H9 (cell line): ENCODE results near the gene TXNDC5. TPM values are rescaled to one million over a fixed set of nuclear protein-coding genes. Genes with fewer than 3 reads are reported as not detected.

Source experiments
- DNase-seq: peaks from one replicate; pipeline ENCODE4 v3.0.0-alpha.2; 2017
- H2AFZ ChIP-seq: one replicate; pipeline ENCODE4 v1.6.1; 2013; ENCODE audit warnings: mild to moderate bottlenecking, low read length, control low read depth, moderate library complexity
- H2AK5ac ChIP-seq: 2 replicates; pipeline ENCODE4 v1.6.1; 2013; ENCODE audit warnings: low read length, control low read depth, mixed read lengths; ENCODE audit not compliant: insufficient read length
- H2BK120ac ChIP-seq: one replicate; pipeline ENCODE4 v1.6.1; 2013; ENCODE audit warnings: low read depth, mild to moderate bottlenecking, low read length, control low read depth, inconsistent platforms; ENCODE audit not compliant: poor library complexity, severe bottlenecking
- H2BK12ac ChIP-seq: 2 replicates; pipeline ENCODE4 v1.6.1; 2013; ENCODE audit warnings: low read length, control low read depth, mixed read lengths, low read depth; ENCODE audit not compliant: insufficient read length
- H2BK15ac ChIP-seq: 2 replicates; pipeline ENCODE4 v1.6.1; 2013; ENCODE audit warnings: low read depth, low read length, control low read depth
- H2BK20ac ChIP-seq: one replicate; pipeline ENCODE4 v1.6.1; 2013; ENCODE audit warnings: low read depth, mild to moderate bottlenecking, low read length, control low read depth, inconsistent platforms; ENCODE audit not compliant: poor library complexity, severe bottlenecking
- H2BK5ac ChIP-seq: 2 replicates; pipeline ENCODE4 v1.6.1; 2013; ENCODE audit warnings: low read length, control low read depth, mixed read lengths; ENCODE audit not compliant: insufficient read length
- H3K14ac ChIP-seq: 2 replicates; pipeline ENCODE4 v1.6.1; 2013; ENCODE audit warnings: low read length, control low read depth; ENCODE audit not compliant: insufficient read depth
- H3K18ac ChIP-seq: 2 replicates; pipeline ENCODE4 v1.6.1; 2013; ENCODE audit warnings: low read depth, mild to moderate bottlenecking, mixed read lengths, low read length, control low read depth; ENCODE audit not compliant: insufficient read length
- H3K23ac ChIP-seq: 2 replicates; pipeline ENCODE4 v1.6.1; 2013; ENCODE audit warnings: low read length, control low read depth, mixed read lengths, low read depth; ENCODE audit not compliant: insufficient read length
- H3K23me2 ChIP-seq: 2 replicates; pipeline ENCODE4 v1.6.1; 2013; ENCODE audit warnings: low read depth, mild to moderate bottlenecking, mixed read lengths, low read length, control low read depth; ENCODE audit not compliant: insufficient read length, poor library complexity, severe bottlenecking
- H3K27ac ChIP-seq: 2 replicates; pipeline ENCODE4 v1.5.1; 2013; ENCODE audit warnings: low read length, control low read depth, mixed read lengths, low read depth; ENCODE audit not compliant: insufficient read length
- H3K27me3 ChIP-seq: 2 replicates; pipeline ENCODE4 v1.6.1; 2013; ENCODE audit warnings: low read length, control low read depth, inconsistent platforms; ENCODE audit not compliant: insufficient read depth
- H3K4ac ChIP-seq: 2 replicates; pipeline ENCODE4 v1.6.1; 2013; ENCODE audit warnings: low read depth, mild to moderate bottlenecking, control low read depth, inconsistent platforms, low read length, moderate library complexity
- H3K4me1 ChIP-seq: 2 replicates; pipeline ENCODE4 v1.6.1; 2013; ENCODE audit warnings: low read length, control low read depth, inconsistent platforms; ENCODE audit not compliant: insufficient read depth
- H3K4me2 ChIP-seq: 2 replicates; pipeline ENCODE4 v1.6.1; 2013; ENCODE audit warnings: low read length, control low read depth, mixed read lengths; ENCODE audit not compliant: insufficient read length, insufficient read depth
- H3K56ac ChIP-seq: 2 replicates; pipeline ENCODE4 v1.6.1; 2013; ENCODE audit warnings: low read depth, mild to moderate bottlenecking, mixed read lengths, low read length, control low read depth; ENCODE audit not compliant: insufficient read length
- H3K79me1 ChIP-seq: 2 replicates; pipeline ENCODE4 v1.6.1; 2013; ENCODE audit warnings: low read depth, mild to moderate bottlenecking, moderate library complexity, low read length, control low read depth, inconsistent platforms; ENCODE audit not compliant: insufficient read depth, poor library complexity, severe bottlenecking
- H3K79me2 ChIP-seq: 2 replicates; pipeline ENCODE4 v1.6.1; 2013; ENCODE audit warnings: low read length, control low read depth, inconsistent platforms; ENCODE audit not compliant: insufficient read depth
- H3K9ac ChIP-seq: 2 replicates; pipeline ENCODE4 v1.6.1; 2013; ENCODE audit warnings: low read length, control low read depth, mixed read lengths; ENCODE audit not compliant: insufficient read length; ENCODE audit errors: extremely low read depth
- H3K9me3 ChIP-seq: one replicate; pipeline ENCODE4 v1.6.1; 2013; ENCODE audit warnings: low read depth, low read length, inconsistent platforms; ENCODE audit not compliant: control insufficient read depth
- H3T11ph ChIP-seq: one replicate; pipeline ENCODE4 v1.6.1; 2013; ENCODE audit warnings: mild to moderate bottlenecking, low read length, control low read depth, inconsistent platforms
- H4K20me1 ChIP-seq: one replicate; pipeline ENCODE4 v1.6.1; 2013; ENCODE audit not compliant: control insufficient read depth, insufficient read length, insufficient read depth
- H4K5ac ChIP-seq: 2 replicates; pipeline ENCODE4 v1.6.1; 2013; ENCODE audit warnings: low read depth, mild to moderate bottlenecking, mixed read lengths, low read length, control low read depth; ENCODE audit not compliant: insufficient read length
- H4K8ac ChIP-seq: replicated peaks from 2 replicates; pipeline ENCODE4 v1.6.1; 2013; ENCODE audit warnings: low read length, control low read depth, mixed read lengths, low read depth; ENCODE audit not compliant: insufficient read length
- H4K91ac ChIP-seq: 2 replicates; pipeline ENCODE4 v1.6.1; 2013; ENCODE audit warnings: low read depth, mild to moderate bottlenecking, moderate library complexity, mixed read lengths, low read length, control low read depth; ENCODE audit not compliant: insufficient read length
- H3K27ac Mint-ChIP-seq, 3 experiments: 2 replicates in 2 of 3; 3 replicates in 1 of 3; pipeline ENCODE4 v1.8.0; 2020 to 2021; ENCODE audit warnings: mixed read lengths in 3 of 3, mild to moderate bottlenecking in 1 of 3, moderate library complexity in 1 of 3
- H3K27me3 Mint-ChIP-seq: 2 replicates; pipeline ENCODE4 v1.8.0; 2021; ENCODE audit warnings: low read depth, mild to moderate bottlenecking, moderate library complexity, mixed read lengths
- H3K36me3 Mint-ChIP-seq, 3 experiments: 2 replicates in 2 of 3; 3 replicates in 1 of 3; pipeline ENCODE4 v1.8.0; 2020 to 2021; ENCODE audit warnings: low read depth in 3 of 3, mixed read lengths in 3 of 3; ENCODE audit not compliant: insufficient read depth in 1 of 3
- H3K4me1 Mint-ChIP-seq, 2 experiments: 2 replicates each; pipeline ENCODE4 v1.8.0; 2020; ENCODE audit warnings: mixed read lengths in 2 of 2
- H3K4me3 Mint-ChIP-seq, 2 experiments: 2 replicates in 1 of 2; 3 replicates in 1 of 2; pipeline ENCODE4 v1.8.0; 2020 to 2021; ENCODE audit warnings: mild to moderate bottlenecking in 2 of 2, mixed read lengths in 2 of 2, moderate library complexity in 1 of 2
- H3K9me3 Mint-ChIP-seq, 2 experiments: 2 replicates in 1 of 2; 3 replicates in 1 of 2; pipeline ENCODE4 v1.8.0; 2020; ENCODE audit warnings: mild to moderate bottlenecking in 2 of 2, mixed read lengths in 2 of 2, moderate library complexity in 1 of 2
- CTCF ChIP-seq: fragments of 200-600 bp; sonication (generic); conservative IDR thresholded peaks from 3 replicates; pipeline ENCODE4 v1.8.0; 2021; ENCODE audit warnings: antibody characterized with exemption, mild to moderate bottlenecking
- WGBS: extraction: QIAGEN DNeasy Blood & Tissue Kit; methylation state at CpG from one replicate; pipeline ENCODE4 v1.1.7; 2013; ENCODE audit warnings: missing lambda C conversion rate, low lambda C conversion rate, mixed read lengths; ENCODE audit not compliant: insufficient read length; ENCODE audit errors: extremely low coverage; 5-methylcytosine and 5-hydroxymethylcytosine counted together
- total RNA-seq: library from RNA; stranded (reverse); gene quantifications from 2 replicates; pipeline ENCODE4 v1.2.1, GENCODE V29; 2021

TXNDC5 gene
- total RNA-seq, 1 experiment from 2014 or later, result 130 TPM

GRCh38 chr6:7846966-7847818 lies 63.4 kb downstream of the TXNDC5 start:
- Histone ChIP-seq H3K4ac (no peak overlapping the region), H3T11ph (no peak overlapping the region), H2BK5ac (no peak overlapping the region), H3K4me1 (no peaks in the 10 kb centered on the region), H3K27me3 (no peaks in the 10 kb centered on the region), H4K8ac (no peak overlapping the region), H3K9ac (no peak overlapping the region), H2AFZ (no peak overlapping the region), H3K18ac (no peak overlapping the region), H2BK15ac (no peak overlapping the region), H3K14ac (no peak overlapping the region), H3K4me2 (no peak overlapping the region), H3K9me3 (no peaks in the 10 kb centered on the region), H4K91ac (no peak overlapping the region), H2AK5ac (no peak overlapping the region), H4K5ac (no peak overlapping the region), H2BK20ac (no peak overlapping the region), H3K56ac (no peak overlapping the region), H3K23me2 (no peaks in the 10 kb centered on the region), H3K27ac (no peak overlapping the region), H4K20me1 (no peaks in the 10 kb centered on the region), H3K23ac (no peak overlapping the region), H3K79me2 (no peaks in the 10 kb centered on the region), H2BK12ac (no peak overlapping the region), H2BK120ac (no peak overlapping the region), H3K79me1 (no peaks in the 10 kb centered on the region)
- Mint-ChIP-seq H3K27ac (no peak overlapping the region), H3K36me3 (peaks cover 0 to 16% (median 6%) of the 10 kb centered on the region in 3 experiments; a peak in 5 of 7 replicates), H3K9me3 (peaks cover 16 to 22% of the 10 kb centered on the region in 2 experiments; a peak in 4 of 5 replicates), H3K27me3 (no peaks in the 10 kb centered on the region; the same call in 1 of the 2 replicates), H3K4me3 (no peak overlapping the region), H3K4me1 (peaks cover 4 to 7% of the 10 kb centered on the region in 2 experiments)
- peak; percentile 48 for TF ChIP-seq CTCF
- DNase-seq, result no peak
- WGBS, result no CpG with 5 or more reads among the region's 7 CpGs
